ENCODE measurements around the gene ALG2. TPM values are rescaled to one million over a fixed set of nuclear protein-coding genes. Genes with fewer than 3 reads are reported as not detected.
"Not testable (repeated sequence)": the region's sequence is repeated elsewhere in the genome, so short reads cannot be mapped to it uniquely, and the experiment has no call there.

The ALG2 gene
- total and polyA plus RNA-seq, 4 donors, result 26.1 to 44.4 (median 37.1) TPM

GRCh38 chr9:99238331-99238730 lies 16.6 kb upstream of the ALG2 start:
- H3K9ac ChIP-seq (ENCODE audit: insufficient read depth in 1 of 2, low read length in 2 of 2), result no peak overlapping the region
- no peak overlapping the region for H3K27ac ChIP-seq (ENCODE audit: low read depth in 1 of 2, low read length in 1 of 2)
- H3K4me1 ChIP-seq (ENCODE audit: control insufficient read depth in 5 of 5, insufficient read depth in 5 of 5, low read length in 5 of 5), result peaks cover 0 to 14% (median 0%) of the 10 kb centered on the region in 5 donors
- no peaks in the 10 kb centered on the region for H3K9me3 ChIP-seq (ENCODE audit: control insufficient read depth in 4 of 4, insufficient read depth in 3 of 4, low read length in 3 of 4)
- ATAC-seq (ENCODE audit: insufficient read depth, low FRiP score) (no peak), DNase-seq (no peak)
- peaks cover 0 to 13% (median 4%) of the 10 kb centered on the region in 4 donors for H3K36me3 ChIP-seq (ENCODE audit: control insufficient read depth in 4 of 4, insufficient read depth in 4 of 4, low read length in 4 of 4)
- H3K27me3 ChIP-seq (ENCODE audit: control insufficient read depth in 3 of 3, insufficient read depth in 3 of 3, low read length in 2 of 3), result no peaks in the 10 kb centered on the region
- TF ChIP-seq CTCF (IDR thresholded peaks at IDR 0.05; ENCODE audit: control extremely low read depth, extremely low read depth), result no peak
- no peak overlapping the region for H3K4me3 ChIP-seq

GRCh38 chr9:99237849-99238248 lies 16.1 kb upstream of the ALG2 start:
- H3K4me3 ChIP-seq; DNase-seq; H3K9ac ChIP-seq (ENCODE audit: insufficient read depth in 1 of 2, low read length in 2 of 2); H3K27ac ChIP-seq (ENCODE audit: low read depth in 1 of 2, low read length in 1 of 2); ATAC-seq (ENCODE audit: insufficient read depth, low FRiP score); H3K9me3 ChIP-seq (ENCODE audit: control insufficient read depth in 4 of 4, insufficient read depth in 3 of 4, low read length in 3 of 4); H3K27me3 ChIP-seq (ENCODE audit: control insufficient read depth in 3 of 3, insufficient read depth in 3 of 3, low read length in 2 of 3): not testable (repeated sequence)
- Histone ChIP-seq H3K36me3 (ENCODE audit: control insufficient read depth in 4 of 4, insufficient read depth in 4 of 4, low read length in 4 of 4) (peaks cover 0 to 16% (median 3%) of the 10 kb centered on the region in 4 donors), H3K4me1 (ENCODE audit: control insufficient read depth in 5 of 5, insufficient read depth in 5 of 5, low read length in 5 of 5) (peaks cover 0 to 14% (median 0%) of the 10 kb centered on the region in 5 donors)
- WGBS, 2 donors, result 96% methylated on average over 4 of the region's 4 CpGs

GRCh38 chr9:99237356-99237755 lies 15.6 kb upstream of the ALG2 start:
- ATAC-seq (ENCODE audit: insufficient read depth, low FRiP score), result no peak
- no peaks in the 10 kb centered on the region for H3K9me3 ChIP-seq (ENCODE audit: control insufficient read depth in 4 of 4, insufficient read depth in 3 of 4, low read length in 3 of 4)
- no peaks in the 10 kb centered on the region for H3K27me3 ChIP-seq (ENCODE audit: control insufficient read depth in 3 of 3, insufficient read depth in 3 of 3, low read length in 2 of 3)
- H3K4me1 ChIP-seq (ENCODE audit: control insufficient read depth in 5 of 5, insufficient read depth in 5 of 5, low read length in 5 of 5), result peaks cover 0 to 14% (median 0%) of the 10 kb centered on the region in 5 donors
- peaks cover 0 to 18% (median 5%) of the 10 kb centered on the region in 4 donors for H3K36me3 ChIP-seq (ENCODE audit: control insufficient read depth in 4 of 4, insufficient read depth in 4 of 4, low read length in 4 of 4)
- TF ChIP-seq CTCF (IDR thresholded peaks at IDR 0.05; ENCODE audit: control extremely low read depth, extremely low read depth), result no peak
- no peak for DNase-seq
- H3K9ac ChIP-seq (ENCODE audit: insufficient read depth in 1 of 2, low read length in 2 of 2), result no peak overlapping the region
- H3K4me3 ChIP-seq, result no peak overlapping the region
- H3K27ac ChIP-seq (ENCODE audit: low read depth in 1 of 2, low read length in 1 of 2), result no peak overlapping the region

GRCh38 chr9:99235926-99236634 lies 14.3 kb upstream of the ALG2 start:
- WGBS, 2 donors, result 25 to 72% methylated on average over 7 of the region's 7 CpGs
- ATAC-seq (ENCODE audit: insufficient read depth, low FRiP score), result no peak
- Histone ChIP-seq H3K27me3 (ENCODE audit: control insufficient read depth in 3 of 3, insufficient read depth in 3 of 3, low read length in 2 of 3) (no peaks in the 10 kb centered on the region), H3K4me1 (ENCODE audit: control insufficient read depth in 5 of 5, insufficient read depth in 5 of 5, low read length in 5 of 5) (peaks cover 0 to 14% (median 0%) of the 10 kb centered on the region in 5 donors), H3K27ac (ENCODE audit: low read depth in 1 of 2, low read length in 1 of 2) (no peak overlapping the region), H3K9ac (ENCODE audit: insufficient read depth in 1 of 2, low read length in 2 of 2) (no peak overlapping the region), H3K36me3 (ENCODE audit: control insufficient read depth in 4 of 4, insufficient read depth in 4 of 4, low read length in 4 of 4) (peaks cover 5 to 19% (median 8%) of the 10 kb centered on the region in 4 donors), H3K9me3 (ENCODE audit: control insufficient read depth in 4 of 4, insufficient read depth in 3 of 4, low read length in 3 of 4) (no peaks in the 10 kb centered on the region), H3K4me3 (no peak overlapping the region)
- DNase-seq, result no peak
- no peak for TF ChIP-seq CTCF (IDR thresholded peaks at IDR 0.05; ENCODE audit: control extremely low read depth, extremely low read depth)
